GM12878 (cell line): ENCODE data around the gene PCBD1.

Experiments used
- CTCF ChIP-seq, 3 experiments: IDR thresholded peaks in 2 of 3; conservative IDR thresholded peaks in 1 of 3; 2 replicates each; pipeline ENCODE4 v1.5.1; 2011; ENCODE audit warnings: low read depth in 3 of 3, low read length in 3 of 3, mild to moderate bottlenecking in 3 of 3, control low read depth in 2 of 3, moderate library complexity in 2 of 3, inconsistent platforms in 1 of 3, mixed read lengths in 1 of 3; ENCODE audit not compliant: control insufficient read depth in 2 of 3, insufficient read depth in 1 of 3; ENCODE audit errors: extremely low read depth in 1 of 3
- EZH2 ChIP-seq: IDR thresholded peaks from 2 replicates; pipeline ENCODE4 v1.6.1; 2012; ENCODE audit warnings: low read depth, mild to moderate bottlenecking, control low read depth, inconsistent platforms, low read length, borderline replicate concordance; ENCODE audit not compliant: control insufficient read depth
- KDM1A ChIP-seq: fragments of 200-600 bp; sonication (generic); IDR thresholded peaks from 2 replicates; pipeline ENCODE4 v1.6.1; 2016; ENCODE audit warnings: borderline replicate concordance
- MYC ChIP-seq: IDR thresholded peaks from 2 replicates; pipeline ENCODE4 v1.6.1; 2011; ENCODE audit warnings: mild to moderate bottlenecking, low read length, moderate library complexity, inconsistent platforms; ENCODE audit not compliant: insufficient read depth, insufficient replicate concordance, insufficient read length, severe bottlenecking
- NR2C2 ChIP-seq: IDR thresholded peaks from 2 replicates; pipeline ENCODE4 v1.6.1; 2011; ENCODE audit warnings: borderline replicate concordance, low read depth; ENCODE audit not compliant: control insufficient read depth, insufficient read length
- PAX8 ChIP-seq: fragments of 450-650 bp; IDR thresholded peaks from 2 replicates; pipeline ENCODE4 v1.6.1; 2017; ENCODE audit warnings: mild to moderate bottlenecking, moderate library complexity
- POLR2AphosphoS5 ChIP-seq: IDR thresholded peaks from 2 replicates; pipeline ENCODE4 v1.6.1; 2011; ENCODE audit warnings: mild to moderate bottlenecking, low read length, inconsistent platforms
- STAT1 ChIP-seq: fragments of 450-650 bp; conservative IDR thresholded peaks from 2 replicates; pipeline ENCODE4 v1.6.1; 2014; ENCODE audit warnings: antibody characterized with exemption, mild to moderate bottlenecking
- ZNF274 ChIP-seq: IDR thresholded peaks from one replicate; pipeline ENCODE4 v1.8.0; 2011; ENCODE audit not compliant: insufficient read length, insufficient read depth
- TF ChIP-seq, protein P1 (sequence below): IDR thresholded peaks from 2 replicates; pipeline ENCODE4 v1.6.1; 2011; ENCODE audit warnings: low read depth, mild to moderate bottlenecking, low read length, moderate library complexity, borderline replicate concordance; ENCODE audit errors: extremely low read depth

- TF ChIP-seq CTCF (IDR thresholded peaks at IDR 0.05 in 2 of 3, conservative IDR thresholded peaks at IDR 0.05 in 1 of 3; ENCODE audit: control insufficient read depth in 2 of 3, extremely low read depth in 1 of 3, insufficient read depth in 1 of 3, low read depth in 3 of 3, low read length in 3 of 3): no peak
- TF ChIP-seq, protein P1, sequence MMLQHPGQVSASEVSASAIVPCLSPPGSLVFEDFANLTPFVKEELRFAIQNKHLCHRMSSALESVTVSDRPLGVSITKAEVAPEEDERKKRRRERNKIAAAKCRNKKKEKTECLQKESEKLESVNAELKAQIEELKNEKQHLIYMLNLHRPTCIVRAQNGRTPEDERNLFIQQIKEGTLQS: no peak
- TF ChIP-seq KDM1A: no peak
- TF ChIP-seq NR2C2: no peak
- no peak for TF ChIP-seq MYC
- TF ChIP-seq PAX8: no peak
- TF ChIP-seq STAT1: no peak
- TF ChIP-seq POLR2AphosphoS5: no peak
- no peak for TF ChIP-seq ZNF274
- TF ChIP-seq EZH2: no peak
Observed at GRCh38 chr10:70892631-70893030, 4.3 kb upstream of the PCBD1 start.
